OCI-LY7 (cell line): ENCODE results near the gene WRNIP1.

ENCODE experiments used
- CTCF ChIP-seq: fragments of 200-600 bp; sonication (generic); conservative IDR thresholded peaks from 2 replicates; pipeline ENCODE4 v1.5.1; 2014; ENCODE audit warnings: mild to moderate bottlenecking, antibody characterized with exemption, low read length, moderate library complexity, mixed read lengths
- EZH2phosphoT487 ChIP-seq: fragments of 200-600 bp; sonication (generic); IDR thresholded peaks from 2 replicates; pipeline ENCODE4 v1.6.1; 2018; ENCODE audit warnings: low read depth, borderline replicate concordance, mild to moderate bottlenecking, mixed run types, antibody characterized with exemption, low read length, moderate library complexity, mixed read lengths

GRCh38 chr6:2826131-2826530 is 60.9 kb downstream of the WRNIP1 start:
- no peak for TF ChIP-seq CTCF
- TF ChIP-seq EZH2phosphoT487 = no peak
